ENCODE results near the gene ABCD1.
A peak's percentile ranks its signal among the peaks of the same experiment; 100 is the strongest.
"Not testable (repeated sequence)": the region's sequence is repeated elsewhere in the genome, so short reads cannot be mapped to it uniquely, and the experiment has no call there.

ABCD1 gene

DNA sequence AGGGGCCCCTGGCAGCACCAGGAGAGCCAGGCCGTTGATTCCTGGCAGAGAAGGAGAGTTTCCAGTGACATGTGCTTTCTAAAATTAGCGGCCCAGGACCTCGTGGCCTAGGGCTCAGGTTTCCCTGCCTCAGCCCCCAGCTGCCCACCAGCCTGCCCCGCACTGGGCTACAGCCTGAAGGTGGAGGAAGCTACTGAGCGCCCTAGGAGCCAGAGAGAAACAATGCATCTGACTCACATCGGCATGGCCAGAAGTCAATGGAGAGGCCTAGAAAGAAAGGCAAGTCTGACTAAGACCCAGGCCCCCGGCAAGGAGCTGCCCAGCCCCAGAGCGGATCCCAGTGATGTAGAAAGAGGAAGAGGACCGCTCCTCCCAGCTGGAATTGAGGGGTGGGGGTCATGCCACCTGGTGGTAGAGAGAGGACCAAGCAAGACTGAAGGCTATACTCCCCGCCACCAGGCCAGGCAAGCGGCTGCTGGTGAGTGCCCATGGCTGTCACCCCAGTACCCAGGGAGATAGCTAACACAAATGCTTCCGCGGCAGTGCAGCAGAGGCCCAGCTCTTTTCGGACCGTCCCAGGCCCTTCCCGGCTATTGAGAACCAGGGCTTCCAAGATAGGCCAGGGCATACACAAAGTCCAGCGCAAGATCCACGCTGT lies 19.1 kb upstream of the ABCD1 start:
- DNase-seq (ENCODE audit: low read depth, low spot score); H3K4me3 ChIP-seq (ENCODE audit: low read length): not testable (repeated sequence)

GRCh38 chrX:153706799-153707198 lies 17.9 kb upstream of the ABCD1 start:
- no peak for DNase-seq (ENCODE audit: low read depth, low spot score)
- H3K4me3 ChIP-seq (ENCODE audit: low read length), result no peak overlapping the region

DNA sequence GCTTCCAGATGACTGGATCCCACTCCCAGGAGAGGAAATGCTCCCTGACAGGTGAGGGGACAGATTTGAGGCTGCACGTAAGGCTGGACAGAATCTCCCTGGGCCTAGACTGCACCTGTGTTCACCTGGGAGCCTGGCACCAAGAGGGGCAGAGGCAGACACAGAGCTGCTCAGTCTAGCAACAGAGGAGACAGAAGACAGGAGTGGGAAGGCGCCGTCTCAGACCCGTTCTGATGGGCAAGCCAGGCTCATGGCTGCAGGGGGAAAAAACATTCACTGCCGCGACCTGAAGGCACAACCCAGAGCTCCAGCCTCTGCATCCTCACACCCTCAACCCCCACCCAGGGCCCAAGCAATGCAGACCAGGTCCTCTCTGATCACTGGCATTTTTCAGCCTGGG lies 17.2 kb upstream of the ABCD1 start:
- H3K4me3 ChIP-seq (ENCODE audit: low read length), result no peak overlapping the region
- no peak for DNase-seq (ENCODE audit: low read depth, low spot score)

- DNase-seq (ENCODE audit: low read depth, low spot score), result peak; percentile 26
- no peak overlapping the region for H3K4me3 ChIP-seq (ENCODE audit: low read length)
These were observed 16.2 kb upstream of the ABCD1 start for GRCh38 chrX:153708415-153708814.

- no peak for DNase-seq (ENCODE audit: low read depth, low spot score)
- no peak overlapping the region for H3K4me3 ChIP-seq (ENCODE audit: low read length)
These were observed 14.7 kb upstream of the ABCD1 start for GRCh38 chrX:153709726-153710674.

DNA sequence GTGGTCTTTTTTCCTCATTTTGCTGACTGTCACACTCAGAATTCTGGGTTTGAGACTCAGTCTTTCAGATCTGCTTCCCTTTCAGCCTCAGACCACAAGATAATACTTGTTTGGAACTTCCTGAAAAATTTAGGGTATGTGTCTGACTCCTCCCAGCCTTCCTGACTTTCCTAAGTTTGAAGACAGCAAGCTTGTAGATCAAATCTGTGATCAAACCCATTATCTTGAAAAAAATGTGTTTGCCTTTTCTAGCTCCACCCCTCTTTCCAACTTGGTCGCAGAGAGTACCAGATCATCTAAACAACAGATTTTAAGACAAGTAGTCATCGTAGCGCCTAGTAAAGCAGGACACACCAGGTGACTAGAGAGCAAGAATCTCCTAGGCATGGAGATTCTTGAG lies 10.4 kb upstream of the ABCD1 start:
- DNase-seq (ENCODE audit: low read depth, low spot score), result no peak

DNA sequence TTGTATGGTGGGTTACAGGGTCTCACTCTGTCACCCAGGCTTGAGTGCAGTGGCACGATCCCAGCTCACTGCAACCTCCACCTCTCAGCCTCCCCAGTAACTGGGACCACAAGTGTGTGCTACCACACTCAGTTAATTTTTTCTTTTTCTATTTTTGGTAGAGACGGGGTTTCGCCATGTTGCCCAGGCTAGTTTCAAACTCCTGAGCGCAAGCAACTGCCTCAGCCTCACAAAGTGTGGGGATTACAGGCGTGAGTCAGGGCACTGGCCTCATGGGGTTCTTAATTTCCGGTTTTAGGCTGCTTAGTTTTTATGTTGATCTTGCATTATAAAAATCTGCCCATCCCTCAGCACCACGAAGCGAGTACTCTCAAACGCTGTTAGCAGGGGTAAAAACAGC lies 7.2 kb upstream of the ABCD1 start:
- no peak overlapping the region for H3K4me3 ChIP-seq (ENCODE audit: low read length)
- DNase-seq (ENCODE audit: low read depth, low spot score), result no peak

More for the DNA sequence above, 10.4 kb upstream of the ABCD1 start:
- H3K4me3 ChIP-seq (ENCODE audit: low read length), result no peak overlapping the region

- no peak for DNase-seq (ENCODE audit: low read depth, low spot score)
- H3K4me3 ChIP-seq (ENCODE audit: low read length), result no peak overlapping the region
These were observed 5.4 kb upstream of the ABCD1 start for GRCh38 chrX:153719238-153719637.

- no peak for DNase-seq (ENCODE audit: low read depth, low spot score)
- H3K4me3 ChIP-seq (ENCODE audit: low read length), result no peak overlapping the region
These were observed 5.0 kb upstream of the ABCD1 start for GRCh38 chrX:153719701-153720100.

- no peak for DNase-seq (ENCODE audit: low read depth, low spot score)
- H3K4me3 ChIP-seq (ENCODE audit: low read length), result peak overlapping the region; percentile 69
These were observed 1.8 kb upstream of the ABCD1 start for GRCh38 chrX:153722704-153723350.

DNA sequence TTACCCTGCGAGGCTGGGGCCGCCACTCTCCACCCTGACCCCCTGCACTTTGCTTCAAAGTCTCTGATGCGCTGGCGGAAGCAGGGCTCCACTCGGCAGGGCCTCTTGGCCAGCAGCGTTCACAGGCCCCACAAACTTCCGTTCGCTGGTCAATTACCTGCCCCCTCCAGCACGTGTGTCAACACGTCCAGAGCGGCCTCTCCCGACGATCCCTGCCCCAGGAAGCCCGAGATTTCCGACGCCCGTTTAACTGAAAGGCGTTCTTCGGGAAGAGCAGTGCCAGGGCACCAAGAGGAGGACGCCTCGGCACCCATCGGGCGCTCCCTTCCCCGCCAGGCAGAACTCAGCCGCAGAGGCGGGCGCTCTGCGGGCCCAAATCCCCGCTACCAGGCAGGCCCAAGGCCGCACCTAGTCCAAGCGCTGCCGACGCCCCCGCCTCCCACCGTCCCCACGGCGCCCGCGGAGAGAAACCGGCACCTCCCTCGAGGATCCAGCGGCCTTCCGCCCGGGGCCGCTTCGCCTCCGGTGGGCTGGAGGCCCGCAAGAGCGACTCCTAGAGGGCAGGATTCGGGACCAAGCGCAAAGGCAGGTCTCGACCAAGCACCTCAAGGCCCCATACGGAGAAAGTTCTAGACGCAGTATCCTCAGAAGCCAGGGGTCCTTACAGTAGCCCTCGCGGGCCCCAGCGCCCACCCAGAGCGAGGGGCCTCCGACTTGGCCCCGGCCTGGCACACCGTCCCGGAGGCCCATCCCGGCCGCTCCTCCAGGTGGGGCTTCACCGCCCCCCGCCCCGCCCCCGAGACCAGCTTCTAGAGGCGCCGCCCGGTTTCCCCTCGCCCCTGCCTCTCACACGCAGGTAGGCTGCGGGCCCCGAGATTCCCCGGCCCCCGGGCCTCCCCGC lies 1.1 kb upstream of the ABCD1 start:
- peak; percentile 28 for DNase-seq (ENCODE audit: low read depth, low spot score)
- H3K4me3 ChIP-seq (ENCODE audit: low read length), result peak overlapping the region; percentile 69

DNA sequence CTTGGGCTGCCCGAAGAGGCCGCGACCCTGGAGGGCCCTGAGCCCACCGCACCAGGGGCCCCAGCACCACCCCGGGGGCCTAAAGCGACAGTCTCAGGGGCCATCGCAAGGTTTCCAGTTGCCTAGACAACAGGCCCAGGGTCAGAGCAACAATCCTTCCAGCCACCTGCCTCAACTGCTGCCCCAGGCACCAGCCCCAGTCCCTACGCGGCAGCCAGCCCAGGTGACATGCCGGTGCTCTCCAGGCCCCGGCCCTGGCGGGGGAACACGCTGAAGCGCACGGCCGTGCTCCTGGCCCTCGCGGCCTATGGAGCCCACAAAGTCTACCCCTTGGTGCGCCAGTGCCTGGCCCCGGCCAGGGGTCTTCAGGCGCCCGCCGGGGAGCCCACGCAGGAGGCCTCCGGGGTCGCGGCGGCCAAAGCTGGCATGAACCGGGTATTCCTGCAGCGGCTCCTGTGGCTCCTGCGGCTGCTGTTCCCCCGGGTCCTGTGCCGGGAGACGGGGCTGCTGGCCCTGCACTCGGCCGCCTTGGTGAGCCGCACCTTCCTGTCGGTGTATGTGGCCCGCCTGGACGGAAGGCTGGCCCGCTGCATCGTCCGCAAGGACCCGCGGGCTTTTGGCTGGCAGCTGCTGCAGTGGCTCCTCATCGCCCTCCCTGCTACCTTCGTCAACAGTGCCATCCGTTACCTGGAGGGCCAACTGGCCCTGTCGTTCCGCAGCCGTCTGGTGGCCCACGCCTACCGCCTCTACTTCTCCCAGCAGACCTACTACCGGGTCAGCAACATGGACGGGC lies 579 bp downstream of the ABCD1 start:
- peak overlapping the region; percentile 52 for H3K4me3 ChIP-seq (ENCODE audit: low read length)
- no peak for DNase-seq (ENCODE audit: low read depth, low spot score)

DNA sequence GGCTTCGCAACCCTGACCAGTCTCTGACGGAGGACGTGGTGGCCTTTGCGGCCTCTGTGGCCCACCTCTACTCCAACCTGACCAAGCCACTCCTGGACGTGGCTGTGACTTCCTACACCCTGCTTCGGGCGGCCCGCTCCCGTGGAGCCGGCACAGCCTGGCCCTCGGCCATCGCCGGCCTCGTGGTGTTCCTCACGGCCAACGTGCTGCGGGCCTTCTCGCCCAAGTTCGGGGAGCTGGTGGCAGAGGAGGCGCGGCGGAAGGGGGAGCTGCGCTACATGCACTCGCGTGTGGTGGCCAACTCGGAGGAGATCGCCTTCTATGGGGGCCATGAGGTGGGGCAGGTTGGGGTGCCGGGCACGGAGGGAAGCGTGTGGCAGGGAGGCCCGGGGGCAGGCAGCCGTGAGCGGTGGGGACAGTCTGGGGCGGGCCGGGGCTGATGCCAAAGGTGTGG lies 1.2 kb downstream of the ABCD1 start:
- no peak overlapping the region for H3K4me3 ChIP-seq (ENCODE audit: low read length)
- DNase-seq (ENCODE audit: low read depth, low spot score), result no peak

GRCh38 chrX:153726286-153727122 lies 1.8 kb downstream of the ABCD1 start:
- no peak for DNase-seq (ENCODE audit: low read depth, low spot score)
- no peak overlapping the region for H3K4me3 ChIP-seq (ENCODE audit: low read length)

- no peak for DNase-seq (ENCODE audit: low read depth, low spot score)
- H3K4me3 ChIP-seq (ENCODE audit: low read length), result no peak overlapping the region
These were observed 2.7 kb downstream of the ABCD1 start for GRCh38 chrX:153727123-153727931.

GRCh38 chrX:153728095-153728494 lies 3.4 kb downstream of the ABCD1 start:
- DNase-seq (ENCODE audit: low read depth, low spot score), result no peak
- no peak overlapping the region for H3K4me3 ChIP-seq (ENCODE audit: low read length)
